GM19328 (cell line): ENCODE results near the gene ELAPOR2.
"Not testable (repeated sequence)": the region's sequence is repeated elsewhere in the genome, so short reads cannot be mapped to it uniquely, and the experiment has no call there.

ENCODE experiments used
- ATAC-seq: cut with Tn5 transposase; IDR thresholded peaks from one replicate; pipeline ENCODE4 v1.9.1; 2021; ENCODE audit warnings: mild to moderate bottlenecking, moderate library complexity; ENCODE audit not compliant: unreplicated experiment

ELAPOR2 gene

GRCh38 chr7:87048839-87049238, 10.6 kb downstream of the ELAPOR2 start:
- ATAC-seq, result no peak

DNA sequence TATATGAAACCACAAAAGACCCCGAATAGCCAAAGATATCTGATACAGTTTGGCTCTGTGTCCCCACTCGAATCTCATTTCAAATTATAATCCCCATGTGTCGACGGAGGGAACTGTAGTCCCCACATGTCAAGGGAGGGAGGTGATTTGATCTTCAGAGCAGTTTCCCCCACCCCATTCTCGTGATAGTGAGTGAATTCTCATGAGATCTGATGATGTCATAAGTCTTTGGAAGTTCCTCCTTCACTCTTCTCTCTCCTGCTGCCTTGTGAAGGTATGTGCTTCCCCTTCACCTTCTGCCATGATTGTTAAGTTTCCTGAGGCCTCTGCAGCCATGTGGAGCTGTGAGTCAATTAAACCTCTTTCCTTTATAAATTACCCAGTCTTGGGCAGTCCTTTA, 13.0 kb downstream of the ELAPOR2 start:
- no peak for ATAC-seq

DNA sequence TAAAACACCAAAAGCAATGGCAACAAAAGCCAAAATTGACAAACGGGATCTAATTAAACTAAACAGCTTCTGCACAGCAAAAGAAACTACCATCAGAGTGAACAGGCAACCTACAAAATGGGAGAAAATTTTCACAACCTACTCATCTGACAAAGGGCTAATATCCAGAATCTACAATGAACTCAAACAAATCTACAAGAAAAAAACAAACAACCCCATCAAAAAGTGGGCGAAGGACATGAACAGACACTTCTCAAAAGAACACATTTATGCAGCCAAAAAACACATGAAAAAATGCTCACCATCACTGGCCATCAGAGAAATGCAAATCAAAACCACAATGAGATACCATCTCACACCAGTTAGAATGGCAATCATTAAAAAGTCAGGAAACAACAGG, 14.7 kb downstream of the ELAPOR2 start:
- not testable (repeated sequence) for ATAC-seq

DNA sequence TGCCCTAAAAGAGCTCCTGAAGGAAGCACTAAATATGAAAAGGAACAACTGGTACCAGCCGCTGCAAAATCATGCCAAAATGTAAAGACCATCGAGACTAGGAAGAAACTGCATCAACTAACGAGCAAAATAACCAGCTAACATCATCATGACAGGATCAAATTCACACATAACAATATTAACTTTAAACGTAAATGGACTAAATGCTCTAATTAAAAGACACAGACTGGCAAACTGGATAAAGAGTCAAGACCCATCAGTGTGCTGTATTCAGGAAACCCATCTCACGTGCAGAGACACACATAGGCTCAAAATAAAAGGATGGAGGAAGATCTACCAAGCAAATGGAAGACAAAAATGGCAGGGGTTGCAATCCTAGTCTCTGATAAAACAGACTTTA, 17.9 kb downstream of the ELAPOR2 start:
- ATAC-seq, result not testable (repeated sequence)

GRCh38 chr7:87039691-87040299, 19.7 kb downstream of the ELAPOR2 start:
- not testable (repeated sequence) for ATAC-seq

DNA sequence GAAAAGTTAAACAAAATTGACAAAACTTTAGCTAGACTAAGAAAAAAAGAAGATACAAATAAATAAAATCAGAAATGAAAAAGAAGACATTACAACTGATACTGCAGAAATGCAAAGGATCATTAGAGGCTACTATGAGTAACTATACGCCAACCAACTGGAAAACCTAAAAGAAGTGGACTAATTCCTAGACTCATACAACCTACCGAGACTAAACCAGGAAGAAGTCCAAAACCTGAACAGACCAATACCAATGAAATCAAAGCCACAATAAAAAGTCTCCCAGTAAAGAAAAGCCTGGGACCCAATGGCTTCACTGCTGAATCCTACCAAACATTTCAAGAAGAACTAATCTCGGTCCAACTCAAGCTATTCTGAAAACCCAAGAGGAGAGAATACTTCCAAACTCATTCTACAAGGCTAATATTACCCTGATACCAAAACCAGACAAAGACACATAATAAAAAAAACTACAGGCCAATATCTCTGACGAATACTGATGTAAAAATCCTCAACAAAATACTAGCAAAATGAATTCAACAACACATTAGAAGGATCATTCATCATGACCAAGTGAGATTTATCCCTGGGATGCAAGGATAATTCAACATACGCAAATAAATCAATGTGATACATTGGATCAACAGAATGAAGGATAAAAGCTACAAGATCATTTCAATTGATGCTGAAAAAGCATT, 20.3 kb downstream of the ELAPOR2 start:
- no peak for ATAC-seq

GRCh38 chr7:87036985-87037384, 22.5 kb downstream of the ELAPOR2 start:
- ATAC-seq, result no peak

- no peak for ATAC-seq
Observed at GRCh38 chr7:87032604-87033339, 26.7 kb downstream of the ELAPOR2 start.

DNA sequence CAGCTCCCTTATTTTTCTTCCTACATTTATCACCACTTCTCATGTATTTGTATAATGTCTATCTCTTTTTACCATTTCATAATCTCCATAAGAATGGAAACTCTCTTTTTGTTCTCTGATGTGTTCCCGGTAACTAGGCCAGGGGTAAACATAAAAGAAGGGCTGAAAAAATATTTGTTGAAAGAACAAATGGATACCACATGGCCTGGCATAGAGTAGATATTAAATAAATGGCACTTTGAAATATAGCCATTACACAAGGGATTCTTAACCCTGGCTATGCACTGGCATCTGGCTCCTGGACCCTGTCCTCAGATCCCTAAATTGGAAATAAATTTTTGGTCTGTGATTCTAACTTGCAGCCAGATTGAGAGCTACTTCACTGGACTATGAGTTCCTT, 30.4 kb downstream of the ELAPOR2 start:
- ATAC-seq, result no peak

DNA sequence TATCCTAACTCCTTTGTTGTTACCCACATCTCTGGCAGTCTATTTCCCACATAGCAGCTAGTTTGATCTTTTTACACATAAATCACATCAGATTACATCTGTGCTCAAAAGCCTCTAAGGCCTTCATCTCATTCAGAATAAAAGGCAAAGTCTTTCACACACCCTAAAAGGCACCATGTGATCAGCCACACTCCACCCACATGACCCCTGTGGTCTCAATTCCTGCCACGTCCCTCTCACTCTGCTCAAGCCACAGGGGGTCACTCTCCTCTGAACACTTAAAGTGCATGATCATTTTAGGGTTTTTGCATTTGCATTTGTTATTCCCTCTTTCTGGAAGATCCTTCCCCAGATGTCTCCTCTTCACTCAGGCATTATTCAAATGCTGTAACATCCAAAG, 30.8 kb downstream of the ELAPOR2 start:
- no peak for ATAC-seq

DNA sequence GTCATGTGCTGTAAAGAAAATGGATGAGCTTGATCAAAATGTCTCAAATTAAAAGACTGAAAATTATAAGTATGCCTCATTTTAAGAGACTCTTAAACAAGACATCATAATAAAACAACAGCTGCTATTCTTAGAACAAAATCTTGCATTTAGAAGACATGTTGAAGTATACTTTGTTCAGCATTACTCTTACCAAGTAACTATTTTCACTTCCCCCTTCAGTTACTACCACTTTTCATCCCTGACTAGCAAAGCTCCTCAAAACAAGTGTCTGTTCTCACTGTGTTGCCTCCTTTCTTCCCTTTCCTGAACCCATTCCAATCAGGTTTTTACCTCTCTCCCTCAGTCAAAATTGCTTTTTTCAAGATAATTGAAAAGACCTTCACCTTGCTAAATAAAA, 31.6 kb downstream of the ELAPOR2 start:
- ATAC-seq, result peak; percentile 81

DNA sequence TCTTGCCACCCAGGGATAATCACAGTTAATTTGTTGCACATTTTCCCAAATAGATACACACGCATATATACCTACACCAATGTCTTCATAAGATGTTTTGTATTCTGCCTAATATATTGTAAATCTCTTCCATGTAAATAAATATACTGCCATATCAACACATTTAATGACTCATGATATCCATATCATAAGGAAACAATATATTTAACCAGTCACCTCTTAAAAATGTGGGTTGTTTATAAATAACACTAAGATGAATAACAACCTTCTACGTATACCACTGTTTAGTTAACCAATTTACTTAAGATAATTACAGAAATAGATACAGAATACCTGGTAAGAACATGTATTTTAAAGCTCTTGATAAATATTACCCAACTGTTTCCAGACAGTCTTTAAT, 38.2 kb downstream of the ELAPOR2 start:
- ATAC-seq, result no peak

GRCh38 chr7:87016606-87017005, 42.8 kb downstream of the ELAPOR2 start:
- no peak for ATAC-seq

GRCh38 chr7:87013840-87014190, 45.6 kb downstream of the ELAPOR2 start:
- ATAC-seq, result no peak

DNA sequence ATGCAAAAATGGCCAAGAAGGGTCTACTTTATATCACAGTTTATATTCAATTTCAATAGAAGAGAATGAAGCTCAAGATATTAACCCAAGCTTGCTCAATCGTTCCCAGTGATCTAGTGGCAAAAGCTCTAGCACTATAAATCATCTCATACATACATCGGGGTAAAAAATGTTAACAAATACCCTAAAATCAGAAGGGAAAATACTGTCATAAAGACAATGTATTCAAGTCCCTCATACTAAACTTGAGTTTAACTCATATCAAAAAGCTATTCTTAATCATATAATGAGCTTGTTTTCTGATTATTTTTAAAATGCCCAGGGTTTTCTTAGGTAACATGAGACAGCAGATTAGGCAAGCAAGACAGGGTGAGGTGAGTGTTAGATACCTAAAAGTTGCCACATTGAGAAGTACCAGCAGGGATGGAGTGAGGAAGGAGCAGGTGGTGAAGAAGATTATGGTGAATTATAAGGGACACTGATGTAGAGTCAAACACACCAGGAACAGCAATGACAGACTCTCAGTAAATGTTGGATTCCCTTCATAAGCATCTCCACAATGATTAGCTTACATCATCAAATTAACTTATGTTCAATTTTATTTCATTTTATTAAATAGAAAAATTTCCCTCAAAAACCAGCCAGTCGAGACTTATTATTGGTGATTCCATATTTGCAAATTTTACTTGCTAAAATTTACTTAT, 46.2 kb downstream of the ELAPOR2 start:
- no peak for ATAC-seq
